NCI-H1694 treated with DMSO at 0.1 percent for 48 hours (cell line): ENCODE results near the gene LIPJ.

Experiments
- DNase-seq: peaks from one replicate; lab custom pipeline; 2025; lab: John Stamatoyannopoulos, UW

The LIPJ gene, protein sequence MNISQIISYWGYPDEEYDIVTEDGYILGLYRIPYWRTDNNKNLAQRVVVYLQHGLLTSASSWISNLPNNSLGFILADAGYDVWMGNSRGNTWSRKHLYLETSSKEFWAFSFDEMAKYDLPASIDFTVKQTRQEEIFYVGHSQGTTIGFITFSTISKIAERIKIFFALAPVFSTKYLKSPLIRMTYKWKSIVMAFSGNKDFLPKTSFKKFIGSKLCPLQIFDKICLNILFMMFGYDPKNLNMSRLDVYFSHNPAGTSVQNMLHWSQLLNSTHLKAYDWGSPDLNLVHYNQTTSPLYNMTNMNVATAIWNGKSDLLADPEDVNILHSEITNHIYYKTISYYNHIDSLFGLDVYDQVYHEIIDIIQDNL

DNA sequence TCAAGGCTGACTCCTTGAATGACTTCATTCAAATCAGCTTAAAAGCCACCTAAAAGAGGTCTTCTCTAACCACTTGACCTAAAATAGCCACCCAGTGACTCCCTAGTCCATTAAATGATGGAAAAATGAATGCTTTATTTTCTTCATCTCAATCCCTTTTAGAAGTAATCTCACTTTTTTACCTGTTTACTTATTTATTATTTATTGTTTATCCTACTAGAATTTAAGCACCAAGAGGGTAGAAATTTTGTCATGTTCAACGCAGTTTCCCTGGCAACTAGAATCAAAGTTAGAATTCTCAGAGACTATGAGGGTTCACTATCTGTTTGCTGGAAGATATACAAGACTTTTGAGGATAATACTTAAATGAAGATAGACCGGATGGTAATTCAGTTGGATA lies at the start of gene LIPJ:
Gene LIPJ, plus strand, starts transcription at position 301 of the 400 bp plus-strand sequence. CDS start 3,926 bp downstream, outside the sequence.
- DNase-seq = no peak

GRCh38 chr10:88537322-88537721 lies 49.2 kb upstream of the LIPJ start:
- DNase-seq = no peak

DNA sequence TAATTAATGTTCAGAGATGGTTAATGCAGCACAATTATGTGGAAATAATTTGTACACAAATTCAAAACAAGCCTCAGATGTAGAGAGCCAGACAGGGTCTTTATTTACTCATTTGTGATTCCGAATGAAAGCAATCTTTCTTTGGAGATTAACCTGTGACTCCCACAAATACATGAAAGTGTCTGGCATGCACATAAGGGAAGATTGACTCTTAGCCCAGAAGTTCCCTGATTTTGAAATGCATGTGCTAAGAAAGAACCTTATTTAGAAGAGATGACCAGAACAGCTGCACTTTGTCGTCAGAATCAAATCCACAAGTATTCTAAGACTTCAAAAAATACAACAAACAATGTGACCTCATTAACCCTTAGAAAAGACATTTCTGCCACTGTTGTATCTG lies 48.5 kb upstream of the LIPJ start:
- DNase-seq = no peak

- DNase-seq = no peak
Measured at GRCh38 chr10:88540351-88540750, 46.2 kb upstream of the LIPJ start.

GRCh38 chr10:88541116-88541626 lies 45.4 kb upstream of the LIPJ start:
- DNase-seq = no peak

DNA sequence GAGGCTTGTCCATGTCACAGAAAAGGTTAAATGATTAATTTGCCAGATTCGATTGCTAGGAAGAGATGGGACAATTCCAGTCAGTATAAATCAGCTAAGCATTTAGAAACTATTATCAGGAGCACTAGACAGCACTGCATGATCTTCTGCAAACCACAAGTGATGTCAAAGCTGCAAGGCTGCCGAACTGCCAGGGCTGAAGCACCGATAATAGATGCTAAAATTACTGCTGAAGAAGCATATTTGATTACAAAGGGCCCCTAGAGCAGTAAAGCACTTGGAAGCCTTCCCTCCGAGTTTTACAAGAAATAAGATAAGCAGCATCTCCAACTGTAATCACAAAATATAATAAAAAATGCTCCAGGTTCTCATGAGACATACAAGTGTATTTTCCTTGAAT lies 44.0 kb upstream of the LIPJ start:
- DNase-seq = no peak

DNA sequence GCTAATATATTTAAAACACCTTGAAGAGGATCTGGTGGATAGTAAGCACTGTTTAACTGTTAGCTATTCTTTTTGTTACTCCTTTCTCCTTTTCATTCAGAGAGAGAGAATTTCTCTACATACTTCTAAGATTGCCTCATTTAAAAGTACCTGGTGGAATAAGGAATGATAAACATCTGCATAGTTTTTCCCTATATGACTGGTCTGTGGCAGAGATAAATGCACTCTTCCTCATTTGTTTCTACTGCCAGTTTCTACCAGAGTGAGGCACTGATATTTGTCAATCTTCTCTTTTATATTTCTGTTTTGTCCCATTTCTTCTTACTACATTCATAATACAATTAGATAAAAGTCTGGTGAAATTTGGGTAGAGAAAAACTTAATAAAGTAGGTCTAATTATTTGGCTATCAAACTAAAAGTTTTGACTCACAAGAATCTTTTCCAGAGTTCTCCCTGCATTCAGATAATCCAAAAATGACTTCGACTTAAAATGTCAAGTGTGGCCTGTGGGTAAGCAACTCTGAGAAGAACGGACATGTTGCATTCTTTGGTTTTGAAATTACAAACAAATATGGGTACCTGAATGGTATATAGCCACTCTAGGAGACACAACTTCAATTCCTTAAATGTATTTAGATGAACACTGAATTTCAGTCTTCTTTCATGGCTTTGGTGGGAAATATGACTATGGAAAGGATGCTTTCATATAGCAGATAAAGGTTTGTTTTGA lies 42.3 kb upstream of the LIPJ start:
- DNase-seq = no peak

DNA sequence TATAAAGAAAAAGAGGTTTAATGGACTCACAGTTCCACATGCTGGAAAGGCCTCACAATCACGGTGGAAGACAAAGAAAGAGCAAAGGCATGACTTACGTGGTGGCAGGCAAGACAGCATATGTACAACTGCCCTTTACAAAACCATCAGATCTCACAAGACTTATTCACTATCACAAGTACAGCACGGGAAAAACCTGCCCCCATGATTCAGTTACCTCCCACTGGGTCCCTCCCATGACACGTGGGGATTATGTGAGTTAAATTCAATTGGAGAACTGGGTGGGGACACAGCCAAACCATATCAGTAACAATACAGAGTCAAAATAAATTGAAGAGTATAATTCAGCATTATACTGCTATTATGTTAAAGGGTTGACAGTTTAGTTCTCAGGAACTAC lies 41.2 kb upstream of the LIPJ start:
- DNase-seq = no peak

- DNase-seq = no peak
Measured at GRCh38 chr10:88546497-88546896, 40.1 kb upstream of the LIPJ start.

- DNase-seq = no peak
Measured at GRCh38 chr10:88551246-88551645, 35.3 kb upstream of the LIPJ start.

- DNase-seq = peak; percentile 37
Measured at GRCh38 chr10:88553116-88553752, 33.3 kb upstream of the LIPJ start.

DNA sequence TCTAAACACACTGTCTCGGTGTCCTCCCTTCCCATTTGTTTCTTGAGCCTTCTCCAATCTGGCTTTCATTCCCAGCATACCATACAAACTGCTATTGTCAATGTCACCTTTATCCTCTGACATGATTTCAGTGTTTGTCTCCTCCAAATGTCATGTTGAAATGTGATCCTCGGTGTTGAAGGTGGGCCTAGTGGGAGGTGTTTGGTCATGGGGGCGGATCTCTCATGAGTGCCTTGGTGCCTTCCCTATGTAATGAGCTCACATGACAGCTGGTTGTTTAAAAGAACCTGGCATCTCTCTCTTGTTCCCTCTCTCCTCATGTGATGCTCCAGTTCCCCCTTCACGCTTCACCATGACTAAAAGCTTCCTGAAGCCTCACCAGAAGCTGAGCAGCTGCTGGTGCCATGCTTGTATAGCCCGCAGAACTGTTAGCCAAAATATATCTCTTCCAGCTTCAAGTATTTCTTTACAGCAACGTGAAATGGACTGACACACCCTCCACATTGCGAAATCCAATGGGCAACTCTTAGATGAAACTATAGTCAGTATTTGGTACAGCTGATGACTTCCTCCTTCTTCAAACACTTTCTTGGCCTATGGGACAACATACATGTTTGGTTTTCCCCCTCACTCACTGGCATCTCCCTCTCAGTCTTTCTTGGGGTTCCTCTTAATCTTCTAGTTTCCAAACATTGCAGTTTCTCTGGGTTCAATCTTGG lies 31.2 kb upstream of the LIPJ start:
- no peak for DNase-seq

DNA sequence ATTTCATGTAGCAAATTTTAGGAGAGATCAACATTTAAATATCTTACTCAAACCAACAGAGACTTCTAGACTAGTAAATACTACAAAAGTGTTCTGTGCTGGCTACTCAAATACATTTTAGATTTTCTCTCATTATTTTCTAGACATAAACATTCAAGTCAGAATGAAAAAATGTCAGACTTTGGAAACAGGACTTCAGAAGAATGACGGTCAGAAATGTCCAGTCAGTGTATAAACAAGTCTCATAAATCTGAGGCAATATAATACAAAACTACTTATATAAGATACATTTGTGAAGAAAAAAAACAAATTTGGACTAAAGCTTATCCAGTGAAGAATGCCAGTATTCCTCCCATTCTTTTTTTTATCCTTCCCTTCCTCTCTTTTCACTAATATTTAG lies 29.3 kb upstream of the LIPJ start:
- DNase-seq = no peak

DNA sequence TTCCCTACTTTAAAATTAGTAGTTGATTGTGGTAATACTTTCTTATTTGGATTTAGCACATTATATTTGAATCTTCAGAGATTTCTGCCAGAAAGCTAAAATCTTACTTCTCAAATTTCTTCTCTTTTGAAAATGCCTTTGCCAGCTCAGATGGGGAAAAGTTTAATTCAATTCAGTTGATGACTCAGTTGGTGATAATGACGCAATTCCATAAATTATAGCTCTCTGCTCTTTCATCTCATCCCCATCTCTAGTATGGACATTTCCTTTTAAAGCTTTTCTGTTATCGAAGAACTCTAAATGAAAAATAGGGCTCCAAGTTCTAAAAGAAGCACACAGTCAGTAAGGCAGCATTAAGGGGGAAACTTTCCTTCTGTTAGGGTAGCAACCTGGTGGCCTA lies 28.9 kb upstream of the LIPJ start:
- DNase-seq = no peak

GRCh38 chr10:88562152-88562551 lies 24.4 kb upstream of the LIPJ start:
- no peak for DNase-seq

DNA sequence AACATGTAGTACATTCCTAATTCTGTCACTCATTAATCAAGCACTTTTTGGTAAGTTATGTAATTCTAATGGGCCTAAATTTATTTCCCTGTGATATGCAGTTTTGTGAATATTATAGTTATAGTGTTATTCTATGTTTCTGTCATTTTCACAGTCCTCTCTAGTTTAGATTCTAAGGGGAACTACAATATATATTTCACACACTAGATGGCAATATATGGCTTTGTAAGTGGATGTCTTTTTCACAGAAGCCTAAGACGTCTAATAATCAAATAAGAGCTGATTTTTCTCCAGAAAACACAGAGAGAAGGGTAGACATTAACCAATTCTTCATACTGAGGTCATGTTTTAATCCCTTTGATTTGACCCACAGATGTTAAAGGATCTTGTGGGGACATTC lies 21.5 kb upstream of the LIPJ start:
- peak; percentile 26 for DNase-seq

DNA sequence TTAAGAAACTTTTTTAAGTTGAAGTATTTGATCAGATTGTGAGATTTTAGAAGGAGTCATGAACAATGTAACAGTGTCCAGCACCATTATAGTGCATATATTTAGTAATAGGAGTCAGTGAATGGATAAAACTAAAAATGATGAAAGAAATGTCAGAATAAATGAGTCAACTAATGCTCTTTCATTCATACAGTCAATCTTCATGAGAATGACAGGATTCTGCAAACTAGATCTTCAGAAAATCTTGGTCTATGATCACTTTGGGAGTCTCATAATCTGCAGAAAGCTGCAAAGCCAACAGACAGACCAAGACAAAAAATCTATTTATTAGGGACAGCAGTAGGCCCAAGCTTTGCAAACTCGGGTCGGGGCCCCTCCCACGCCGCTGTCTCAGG lies 4.2 kb upstream of the LIPJ start:
- no peak for DNase-seq

GRCh38 chr10:88582806-88583583 lies 3.6 kb upstream of the LIPJ start, which contains the start of gene RNLS:
RNLS (minus strand) TSS chr10:88583318.
- DNase-seq = no peak

GRCh38 chr10:88583584-88583957 lies 3.0 kb upstream of the LIPJ start:
- DNase-seq = no peak

DNA sequence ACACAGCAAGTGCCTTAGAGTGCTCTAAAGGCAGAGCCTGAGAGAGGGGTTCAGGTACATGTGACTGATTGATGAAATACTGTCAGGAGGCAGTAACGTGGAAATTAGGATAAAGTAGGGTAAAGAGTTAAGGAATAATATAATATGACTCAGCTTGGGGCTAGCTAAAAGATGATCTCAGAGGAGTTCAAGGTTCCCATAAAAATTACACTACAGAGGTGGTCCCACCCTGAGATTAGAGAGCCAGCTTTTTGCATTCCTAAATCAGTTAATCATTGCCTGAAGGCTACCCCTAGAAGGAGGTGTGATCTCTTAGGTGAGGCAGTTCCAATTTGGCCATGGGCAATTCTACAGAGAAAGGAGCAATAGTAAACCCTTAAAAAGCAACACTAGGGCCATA lies 5.8 kb downstream of the LIPJ start:
- DNase-seq = no peak

GRCh38 chr10:88592906-88593305 lies 6.3 kb downstream of the LIPJ start:
- DNase-seq = no peak
